Astrocyte (in vitro differentiated cells and primary cell): ENCODE results near the gene TUG1.

ENCODE experiments used
- EZH2 ChIP-seq: IDR thresholded peaks from 2 replicates; pipeline ENCODE4 v1.6.1; 2012; ENCODE audit warnings: mild to moderate bottlenecking, low read length, inconsistent platforms; ENCODE audit not compliant: insufficient read depth
- TF ChIP-seq, protein P1 (sequence below): IDR thresholded peaks from 2 replicates; pipeline ENCODE4 v1.5.1; 2011; ENCODE audit warnings: low read depth, mild to moderate bottlenecking, inconsistent platforms, low read length, moderate library complexity; ENCODE audit not compliant: insufficient read depth

DNA sequence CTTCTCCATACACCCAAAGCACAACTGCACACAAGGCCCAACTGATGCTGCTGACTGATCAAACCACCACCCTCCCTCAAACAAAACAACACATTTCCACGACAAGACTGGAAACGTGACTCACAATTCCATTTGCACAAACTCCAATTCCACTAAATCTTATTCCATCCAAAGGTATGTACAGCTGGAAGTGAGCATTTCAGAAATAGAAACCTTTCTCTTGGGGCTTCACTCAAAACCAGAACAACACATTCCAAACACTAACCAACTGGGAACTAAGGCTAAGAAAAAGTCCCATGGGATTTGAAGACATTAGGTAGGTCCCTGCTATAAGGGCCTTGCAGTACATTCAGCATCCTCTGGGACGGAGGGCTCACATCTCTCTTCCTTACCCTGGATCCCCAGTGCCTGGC lies 20.1 kb upstream of the TUG1 start:
- TF ChIP-seq, protein P1, sequence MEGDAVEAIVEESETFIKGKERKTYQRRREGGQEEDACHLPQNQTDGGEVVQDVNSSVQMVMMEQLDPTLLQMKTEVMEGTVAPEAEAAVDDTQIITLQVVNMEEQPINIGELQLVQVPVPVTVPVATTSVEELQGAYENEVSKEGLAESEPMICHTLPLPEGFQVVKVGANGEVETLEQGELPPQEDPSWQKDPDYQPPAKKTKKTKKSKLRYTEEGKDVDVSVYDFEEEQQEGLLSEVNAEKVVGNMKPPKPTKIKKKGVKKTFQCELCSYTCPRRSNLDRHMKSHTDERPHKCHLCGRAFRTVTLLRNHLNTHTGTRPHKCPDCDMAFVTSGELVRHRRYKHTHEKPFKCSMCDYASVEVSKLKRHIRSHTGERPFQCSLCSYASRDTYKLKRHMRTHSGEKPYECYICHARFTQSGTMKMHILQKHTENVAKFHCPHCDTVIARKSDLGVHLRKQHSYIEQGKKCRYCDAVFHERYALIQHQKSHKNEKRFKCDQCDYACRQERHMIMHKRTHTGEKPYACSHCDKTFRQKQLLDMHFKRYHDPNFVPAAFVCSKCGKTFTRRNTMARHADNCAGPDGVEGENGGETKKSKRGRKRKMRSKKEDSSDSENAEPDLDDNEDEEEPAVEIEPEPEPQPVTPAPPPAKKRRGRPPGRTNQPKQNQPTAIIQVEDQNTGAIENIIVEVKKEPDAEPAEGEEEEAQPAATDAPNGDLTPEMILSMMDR = peak; percentile 12
- TF ChIP-seq EZH2 = no peak
